ENCODE results near the gene ARMC8.
"Not testable (repeated sequence)": the region's sequence is repeated elsewhere in the genome, so short reads cannot be mapped to it uniquely, and the experiment has no call there.

Gene ARMC8, protein sequence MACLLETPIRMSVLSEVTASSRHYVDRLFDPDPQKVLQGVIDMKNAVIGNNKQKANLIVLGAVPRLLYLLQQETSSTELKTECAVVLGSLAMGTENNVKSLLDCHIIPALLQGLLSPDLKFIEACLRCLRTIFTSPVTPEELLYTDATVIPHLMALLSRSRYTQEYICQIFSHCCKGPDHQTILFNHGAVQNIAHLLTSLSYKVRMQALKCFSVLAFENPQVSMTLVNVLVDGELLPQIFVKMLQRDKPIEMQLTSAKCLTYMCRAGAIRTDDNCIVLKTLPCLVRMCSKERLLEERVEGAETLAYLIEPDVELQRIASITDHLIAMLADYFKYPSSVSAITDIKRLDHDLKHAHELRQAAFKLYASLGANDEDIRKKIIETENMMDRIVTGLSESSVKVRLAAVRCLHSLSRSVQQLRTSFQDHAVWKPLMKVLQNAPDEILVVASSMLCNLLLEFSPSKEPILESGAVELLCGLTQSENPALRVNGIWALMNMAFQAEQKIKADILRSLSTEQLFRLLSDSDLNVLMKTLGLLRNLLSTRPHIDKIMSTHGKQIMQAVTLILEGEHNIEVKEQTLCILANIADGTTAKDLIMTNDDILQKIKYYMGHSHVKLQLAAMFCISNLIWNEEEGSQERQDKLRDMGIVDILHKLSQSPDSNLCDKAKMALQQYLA

GRCh38 chr3:138187296-138188012 lies at the start of gene ARMC8:
TSS of gene ARMC8 (plus strand) at chr3:138187301. CDS start at chr3:138187555, 254 bp downstream.
- peak; percentile 63 to 71 for ATAC-seq

DNA sequence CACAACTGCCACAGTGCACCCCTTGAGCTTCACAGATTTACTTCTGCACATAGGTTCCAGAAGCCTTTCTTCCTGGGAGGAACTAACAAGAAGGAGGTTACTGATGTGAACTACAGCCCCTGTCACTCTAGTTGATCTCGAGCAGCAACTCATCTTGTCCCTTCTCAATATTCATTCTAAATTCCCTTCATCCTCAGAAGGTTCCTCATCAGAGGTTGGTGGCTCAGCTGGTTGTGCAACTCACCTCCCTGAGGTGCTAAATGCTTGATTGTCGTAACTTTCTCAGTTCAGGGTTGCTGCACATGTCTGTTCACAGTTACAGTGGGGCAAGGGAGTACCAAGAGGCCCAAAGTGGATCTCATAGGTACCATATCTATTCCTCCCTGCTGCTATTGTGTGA lies 49.2 kb upstream of the ARMC8 start:
- ATAC-seq: no peak

DNA sequence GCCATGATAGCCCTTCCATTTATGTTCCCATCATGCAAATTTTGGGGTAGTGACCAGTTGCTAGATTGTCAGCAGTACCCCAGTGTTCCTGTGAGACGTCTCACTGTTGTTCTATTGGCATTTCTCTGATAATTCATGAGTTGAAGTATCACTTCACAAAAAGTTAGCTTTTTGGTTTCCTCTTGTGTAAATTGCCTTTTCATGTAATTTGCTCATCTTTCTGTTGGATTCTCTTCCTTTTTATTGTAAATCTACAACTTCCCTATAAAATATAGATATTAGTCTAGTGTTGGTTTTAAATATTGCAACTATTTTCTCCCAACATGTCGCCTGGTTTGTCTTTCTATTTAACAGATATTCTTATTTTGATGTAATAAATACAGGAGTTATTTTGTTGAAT lies 47.4 kb upstream of the ARMC8 start:
- ATAC-seq: no peak

DNA sequence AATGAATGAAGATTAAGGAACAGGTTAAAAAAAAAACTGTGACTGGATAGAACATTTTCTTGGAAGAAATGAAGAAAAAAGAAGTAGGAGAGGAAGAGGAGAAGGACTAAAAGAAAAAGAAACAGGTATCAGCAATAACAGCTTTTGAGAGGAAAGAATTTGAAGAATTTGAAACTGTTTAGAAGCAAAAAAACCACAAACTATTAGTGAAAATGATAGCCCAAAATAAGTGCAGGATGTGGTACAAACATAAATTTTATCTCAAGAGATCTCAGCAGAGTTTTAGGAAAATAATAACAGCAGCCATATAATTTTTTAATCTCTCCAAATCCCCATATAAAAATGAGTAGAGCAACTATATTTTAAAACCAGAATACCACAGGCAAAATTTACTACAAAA lies 46.2 kb upstream of the ARMC8 start:
- no peak for ATAC-seq

DNA sequence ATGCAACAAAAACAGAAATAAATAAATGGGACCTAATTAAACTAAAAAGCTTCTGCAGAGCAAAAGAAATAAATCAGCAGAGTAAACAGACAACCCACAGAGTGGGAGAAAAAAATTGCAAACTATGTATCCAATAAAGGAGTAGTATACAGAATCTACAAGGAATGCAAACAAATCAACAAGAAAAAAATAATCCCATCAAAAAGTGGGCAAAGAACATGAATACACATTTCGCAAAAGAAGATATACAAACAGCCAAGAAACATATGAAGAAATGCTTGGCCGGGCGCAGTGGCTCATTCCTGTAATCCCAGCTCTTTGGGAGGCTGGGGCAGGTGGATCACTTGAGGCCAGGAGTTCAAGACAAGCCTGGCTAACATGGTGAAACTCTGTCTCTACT lies 44.9 kb upstream of the ARMC8 start:
- ATAC-seq: not testable (repeated sequence)

GRCh38 chr3:138148503-138148902 lies 38.6 kb upstream of the ARMC8 start:
- no peak for ATAC-seq

DNA sequence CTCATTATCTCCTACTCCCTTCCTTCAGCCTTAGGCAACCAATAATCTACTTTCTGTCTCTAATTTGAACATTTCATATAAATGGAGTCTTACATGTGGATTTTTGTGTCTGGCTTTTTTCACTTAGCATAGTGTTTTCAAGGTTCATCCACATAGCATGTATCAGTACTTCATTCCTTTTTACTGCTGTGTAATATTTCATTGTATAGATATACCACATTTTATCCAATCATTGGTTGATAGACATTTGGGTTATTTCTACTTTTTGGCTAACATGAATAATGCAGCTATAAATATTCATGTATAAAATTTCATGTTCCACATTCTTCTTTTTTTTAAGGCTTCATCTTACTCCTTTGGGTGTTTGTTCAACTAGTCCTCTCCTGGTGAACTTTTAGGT lies 32.6 kb upstream of the ARMC8 start:
- no peak for ATAC-seq

GRCh38 chr3:138157743-138158142 lies 29.4 kb upstream of the ARMC8 start:
- no peak for ATAC-seq

DNA sequence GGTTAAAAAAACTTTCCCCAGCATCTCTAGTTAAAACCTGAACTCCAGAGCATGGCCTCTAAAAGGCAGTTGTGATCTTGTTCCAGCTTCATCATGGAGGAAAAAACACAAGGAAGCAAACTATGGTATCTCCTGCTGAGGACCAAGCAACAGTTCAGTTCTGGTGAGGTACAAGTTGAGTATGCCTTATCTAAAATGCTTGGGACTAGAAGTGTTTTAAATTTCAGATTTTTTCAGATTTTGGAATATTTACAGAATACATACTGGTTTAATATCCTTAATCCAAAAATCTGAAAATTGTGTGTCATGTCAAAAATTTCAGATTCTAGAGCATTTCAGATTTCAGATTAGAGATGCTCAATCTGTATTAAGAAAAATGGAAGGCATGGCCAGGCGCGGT lies 22.0 kb upstream of the ARMC8 start:
- ATAC-seq: no peak

DNA sequence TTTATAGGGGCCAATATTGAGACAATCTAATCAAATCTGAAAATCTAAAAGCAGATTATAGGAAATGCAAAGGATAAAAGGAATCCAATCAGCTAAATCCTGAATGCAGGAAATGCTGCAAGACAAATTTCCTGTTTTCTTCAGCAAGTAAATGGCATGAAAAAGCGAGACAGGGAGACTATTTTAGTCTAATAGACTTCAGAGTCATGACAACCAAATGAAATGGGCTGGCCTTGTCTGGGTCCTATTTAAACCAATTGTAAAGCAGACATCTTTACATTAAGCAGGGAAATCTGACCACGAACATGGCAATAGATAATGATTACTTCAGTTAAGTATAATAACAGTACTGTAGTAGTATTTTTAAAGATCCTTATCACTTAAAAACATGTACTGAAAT lies 14.5 kb upstream of the ARMC8 start:
- ATAC-seq: no peak

GRCh38 chr3:138173769-138174420 lies 13.2 kb upstream of the ARMC8 start:
- no peak for ATAC-seq

DNA sequence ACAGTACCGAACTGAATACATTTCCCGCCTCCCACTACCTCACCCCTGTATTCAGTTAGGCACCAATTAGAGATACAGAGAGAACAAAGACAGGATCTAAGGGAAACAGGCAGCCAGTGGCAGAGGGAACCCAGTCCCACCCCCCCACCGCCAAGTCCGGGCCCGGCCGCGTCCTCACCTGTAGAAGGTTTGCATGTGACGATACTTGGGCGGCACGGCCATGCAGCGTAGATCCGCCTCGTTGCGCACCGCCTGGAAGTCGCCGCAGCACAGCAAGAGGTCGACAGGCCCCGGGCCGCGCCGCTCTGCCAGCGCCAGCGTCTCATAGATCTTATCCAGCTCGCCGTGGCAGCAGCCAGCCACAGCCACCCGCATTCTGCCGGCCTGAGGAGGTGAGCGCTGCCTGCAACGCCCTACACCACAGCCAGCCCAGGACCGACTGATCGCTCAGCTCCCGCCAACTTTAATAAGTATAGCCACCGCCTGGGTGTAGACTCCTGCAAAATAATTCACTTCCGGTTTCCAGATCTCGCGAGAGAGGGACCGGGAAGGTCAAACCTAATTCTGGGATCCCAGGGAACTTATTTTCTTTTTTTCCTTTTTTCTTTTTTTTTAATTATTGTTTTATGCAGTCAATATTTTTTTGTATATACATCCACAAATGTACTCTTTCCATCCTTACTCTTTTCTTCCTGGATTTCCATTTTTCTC lies 12.5 kb upstream of the ARMC8 start, which contains the start of gene DBR1:
DBR1 (minus strand) TSS at position 501 of the 711 bp plus-strand sequence; CDS start at position 375, 126 bp downstream.
- ATAC-seq: peak; percentile 86 to 87

GRCh38 chr3:138180375-138181029 lies 6.6 kb upstream of the ARMC8 start:
- ATAC-seq: peak; percentile 60 to 68

GRCh38 chr3:138184994-138185393 lies 2.1 kb upstream of the ARMC8 start:
- no peak for ATAC-seq

DNA sequence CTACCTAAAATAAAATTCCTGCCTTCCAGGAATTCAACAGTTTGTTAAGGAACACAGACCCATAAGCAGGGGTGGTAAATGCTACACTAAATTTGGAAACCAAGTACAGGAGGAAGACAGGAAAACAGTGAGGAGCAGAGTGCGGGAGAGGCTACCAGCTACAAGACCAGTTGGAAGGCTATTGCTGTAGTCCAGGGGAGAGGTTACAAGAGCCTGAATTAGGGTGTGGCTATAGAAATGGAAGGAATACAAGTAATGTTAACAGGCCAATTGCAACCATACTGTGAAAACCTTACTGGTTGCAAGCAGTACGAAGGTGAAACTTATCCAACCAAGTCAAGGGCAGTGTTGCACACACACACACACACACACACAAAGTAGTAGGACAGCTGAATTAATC lies 880 bp upstream of the ARMC8 start:
- no peak for ATAC-seq

- ATAC-seq: peak; percentile 91 to 93
These were observed 252 bp upstream of the ARMC8 start for GRCh38 chr3:138186803-138187295.

- peak in 1 of 2 donors; percentile 6 for ATAC-seq
These were observed 1.1 kb downstream of the ARMC8 start for GRCh38 chr3:138188013-138188730.

DNA sequence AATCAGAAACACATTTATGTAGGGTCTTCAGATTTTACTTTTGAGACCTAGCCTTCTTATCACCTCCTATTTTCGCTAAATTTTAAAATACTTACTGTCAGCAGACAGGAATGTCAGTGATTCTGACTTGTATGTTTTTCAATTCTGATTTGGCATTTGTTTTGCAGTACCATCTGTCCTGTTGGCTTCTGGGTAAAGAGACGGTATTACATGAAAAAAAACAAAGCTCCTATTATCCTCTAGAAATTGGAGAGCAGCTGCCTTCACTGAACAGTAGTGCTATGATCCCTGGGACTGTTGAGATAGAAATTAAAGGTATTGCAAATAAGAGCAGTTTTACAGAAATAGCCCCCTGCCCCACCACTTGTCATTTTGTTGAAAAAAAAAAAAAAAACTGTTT lies 8.4 kb downstream of the ARMC8 start:
- no peak for ATAC-seq

GRCh38 chr3:138196023-138196422 lies 8.9 kb downstream of the ARMC8 start:
- ATAC-seq: no peak

DNA sequence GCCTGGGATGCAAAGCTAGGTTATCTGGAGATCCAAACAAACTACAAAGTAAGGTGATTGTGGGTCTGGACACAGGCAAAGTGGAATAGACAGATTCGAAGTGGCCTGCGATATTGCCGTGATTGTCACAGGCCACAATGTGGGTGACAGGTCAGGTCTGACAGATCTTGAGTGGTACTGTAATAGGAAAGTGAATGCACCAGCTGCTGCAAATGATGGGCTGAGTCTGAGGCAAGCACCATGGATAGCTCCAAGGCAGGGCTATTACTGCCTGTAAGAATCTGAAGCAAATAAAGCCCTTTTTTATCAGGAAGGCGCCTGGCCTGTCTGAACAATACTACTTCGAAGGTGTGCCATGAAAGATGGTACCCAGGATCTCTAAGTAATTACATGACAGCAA lies 10.0 kb downstream of the ARMC8 start:
- ATAC-seq: no peak

DNA sequence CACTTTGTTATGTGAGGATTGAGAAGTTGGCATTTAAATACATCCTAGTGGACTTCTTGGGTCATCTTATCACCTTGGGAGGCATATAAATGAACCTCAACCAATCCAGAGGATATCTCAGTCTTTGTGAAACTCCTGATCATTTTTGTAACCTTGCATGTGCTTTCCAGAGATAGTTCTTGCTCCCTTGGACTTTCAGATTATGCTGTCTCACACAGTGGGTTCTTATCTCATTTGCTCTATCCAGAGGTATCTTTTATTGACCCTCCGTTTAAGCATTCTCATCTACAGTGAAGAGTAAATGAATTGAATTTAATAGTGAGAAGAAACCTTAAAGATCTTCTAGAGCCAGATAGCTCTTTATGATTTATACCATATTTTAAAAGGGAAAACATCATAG lies 10.4 kb downstream of the ARMC8 start:
- ATAC-seq: no peak
